ENCODE results near the gene DNAAF5. TPM values are rescaled to one million over a fixed set of nuclear protein-coding genes. Genes with fewer than 3 reads are reported as not detected.
A peak's percentile ranks its signal among the peaks of the same experiment; 100 is the strongest.

DNAAF5 gene
- polyA plus RNA-seq, 1 of the 3 experiments (the other 2 are of a cell fraction) = 58.5 TPM

DNA sequence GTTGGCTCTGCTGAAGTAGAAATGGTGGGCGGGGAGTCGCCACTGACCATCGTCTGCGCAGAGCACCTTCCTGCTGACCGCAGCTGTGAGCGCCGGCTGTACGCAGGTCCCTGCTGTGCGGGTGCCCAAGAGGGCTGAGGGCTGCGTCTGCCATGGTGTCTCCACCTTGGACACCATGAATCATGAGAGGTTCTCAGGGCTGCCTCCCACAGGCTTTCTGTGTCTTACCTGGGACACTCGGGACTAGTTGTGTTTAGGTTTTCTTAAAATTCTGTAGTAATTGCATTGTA lies 45.5 kb downstream of the DNAAF5 start:
- Histone ChIP-seq H3K4me3 (ENCODE audit: low read depth in 2 of 2, low read length in 1 of 2) (no peak overlapping the region), H3F3A (replicated peaks; ENCODE audit: insufficient read depth) (peaks cover 26% of the 10 kb centered on the region), H2AFZ (ENCODE audit: low read depth) (no peak overlapping the region), H3K79me2 (ENCODE audit: insufficient read depth) (0 out of 2 replicates have a peak, but pooled peaks cover 8% of the 10 kb centered on the region), H4K20me1 (ENCODE audit: insufficient read depth) (no peaks in the 10 kb centered on the region), H3K9me2 (no peaks in the 10 kb centered on the region), H3K27me3 (ENCODE audit: insufficient read depth) (no peaks in the 10 kb centered on the region), H3K36me3 (replicated peaks in 1 of 2; ENCODE audit: control insufficient read depth in 1 of 2, insufficient read depth in 2 of 2, low read length in 1 of 2) (peaks cover 19 to 37% of the 10 kb centered on the region in 2 experiments), H3K27ac (ENCODE audit: low read depth in 2 of 2, low read length in 1 of 2) (peak overlapping the region in 1 of 2 experiments; percentile 88; a peak in 3 of 4 replicates), H3K4me2 (no peak overlapping the region), H3K9ac (no peak overlapping the region), H3K9me3 (no peaks in the 10 kb centered on the region), H3K4me1 (ENCODE audit: control insufficient read depth in 1 of 2, insufficient read depth in 2 of 2, low read depth in 1 of 2, low read length in 1 of 2) (peaks cover 27 to 44% of the 10 kb centered on the region in 2 experiments)
- ChIA-PET CTCF (interaction anchor here (0.5 to 7.6 kb wide), 6 partner anchors 9 to 450 kb away, joined by 3 to 67 read pairs (median 20); no protein-coding TSS in a partner anchor), POLR2A (interaction anchor here (1.2 to 1.6 kb wide), 2 partner anchors 40 to 106 kb away, joined by 3 to 4 read pairs; no protein-coding TSS in a partner anchor)
- DNase-seq = no peak
- TF ChIP-seq MXI1 (IDR thresholded peaks at IDR 0.05; ENCODE audit: low read depth, low read length) (no peak), JUND (IDR thresholded peaks at IDR 0.05) (no peak), NFIC (IDR thresholded peaks at IDR 0.05; ENCODE audit: borderline replicate concordance) (no peak), EZH2phosphoT487 (IDR thresholded peaks at IDR 0.05; ENCODE audit: borderline replicate concordance, low read depth) (no peak), FOXM1 (IDR thresholded peaks at IDR 0.05; ENCODE audit: low read depth) (no peak)
- TF ChIP-seq, protein P1, sequence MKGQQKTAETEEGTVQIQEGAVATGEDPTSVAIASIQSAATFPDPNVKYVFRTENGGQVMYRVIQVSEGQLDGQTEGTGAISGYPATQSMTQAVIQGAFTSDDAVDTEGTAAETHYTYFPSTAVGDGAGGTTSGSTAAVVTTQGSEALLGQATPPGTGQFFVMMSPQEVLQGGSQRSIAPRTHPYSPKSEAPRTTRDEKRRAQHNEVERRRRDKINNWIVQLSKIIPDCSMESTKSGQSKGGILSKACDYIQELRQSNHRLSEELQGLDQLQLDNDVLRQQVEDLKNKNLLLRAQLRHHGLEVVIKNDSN (IDR thresholded peaks at IDR 0.05; ENCODE audit: borderline replicate concordance, low read depth) = no peak
- WGBS (ENCODE audit: low lambda C conversion rate) = 95% methylated on average over 11 of the region's 11 CpGs

DNA sequence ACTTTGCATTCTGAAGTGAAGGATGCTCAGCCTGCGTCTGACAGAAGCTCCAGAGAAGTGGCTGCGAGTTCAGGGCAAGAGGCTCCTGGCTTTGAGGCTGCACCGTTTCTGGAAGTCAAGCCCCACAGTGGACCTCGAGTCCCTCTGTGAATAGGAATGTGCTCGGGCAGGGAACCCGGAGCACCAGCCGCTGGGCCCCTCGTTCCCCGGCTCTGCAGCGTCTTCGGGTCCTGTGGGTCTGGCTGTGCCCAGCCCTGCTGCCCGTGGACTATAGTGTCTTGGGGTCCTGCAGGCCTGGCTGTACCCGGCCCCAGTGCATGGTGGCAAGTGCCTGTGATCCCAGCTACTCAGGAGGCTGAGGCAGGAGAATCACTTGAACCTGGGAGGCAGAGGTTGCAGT lies 45.9 kb downstream of the DNAAF5 start:
- H3K4me3 ChIP-seq (ENCODE audit: low read depth in 2 of 2, low read length in 1 of 2) = no peak overlapping the region
- 98% methylated on average over 6 of the region's 13 CpGs for WGBS (ENCODE audit: low lambda C conversion rate)
- H3K9ac ChIP-seq = no peak overlapping the region
- POLR2A ChIA-PET = interaction anchor here (1.2 kb wide), 1 partner anchor 106 kb away, joined by 3 read pairs; no protein-coding TSS in a partner anchor
- no peaks in the 10 kb centered on the region for H3K27me3 ChIP-seq (ENCODE audit: insufficient read depth)
- H3K4me1 ChIP-seq (ENCODE audit: control insufficient read depth in 1 of 2, insufficient read depth in 2 of 2, low read depth in 1 of 2, low read length in 1 of 2) = peaks cover 30 to 44% of the 10 kb centered on the region in 2 experiments
- TF ChIP-seq RFX5 (IDR thresholded peaks at IDR 0.05; ENCODE audit: low read length) = no peak
- TF ChIP-seq SMC3 (IDR thresholded peaks at IDR 0.05; ENCODE audit: low read depth, low read length) = no peak
- TF ChIP-seq EP300 (IDR thresholded peaks at IDR 0.05; ENCODE audit: borderline replicate concordance in 1 of 2, low read depth in 1 of 2, low read length in 1 of 2) = no peak
- TF ChIP-seq, protein P2, sequence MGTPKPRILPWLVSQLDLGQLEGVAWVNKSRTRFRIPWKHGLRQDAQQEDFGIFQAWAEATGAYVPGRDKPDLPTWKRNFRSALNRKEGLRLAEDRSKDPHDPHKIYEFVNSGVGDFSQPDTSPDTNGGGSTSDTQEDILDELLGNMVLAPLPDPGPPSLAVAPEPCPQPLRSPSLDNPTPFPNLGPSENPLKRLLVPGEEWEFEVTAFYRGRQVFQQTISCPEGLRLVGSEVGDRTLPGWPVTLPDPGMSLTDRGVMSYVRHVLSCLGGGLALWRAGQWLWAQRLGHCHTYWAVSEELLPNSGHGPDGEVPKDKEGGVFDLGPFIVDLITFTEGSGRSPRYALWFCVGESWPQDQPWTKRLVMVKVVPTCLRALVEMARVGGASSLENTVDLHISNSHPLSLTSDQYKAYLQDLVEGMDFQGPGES (IDR thresholded peaks at IDR 0.05; ENCODE audit: low read depth, low read length) = no peak
- TF ChIP-seq, protein P1 (IDR thresholded peaks at IDR 0.05; ENCODE audit: borderline replicate concordance, low read depth) = no peak
- TF ChIP-seq RXRA (IDR thresholded peaks at IDR 0.05; ENCODE audit: borderline replicate concordance, low read depth) = no peak
- TF ChIP-seq CHD2 (IDR thresholded peaks at IDR 0.05; ENCODE audit: low read length, partially characterized antibody) = no peak
- no peak for TF ChIP-seq TAF1 (IDR thresholded peaks at IDR 0.05; ENCODE audit: borderline replicate concordance, low read depth, low read length)
- H3K79me2 ChIP-seq (ENCODE audit: insufficient read depth) = 0 out of 2 replicates have a peak, but pooled peaks cover 8% of the 10 kb centered on the region
- H3K9me2 ChIP-seq = no peaks in the 10 kb centered on the region
- no peak overlapping the region for H2AFZ ChIP-seq (ENCODE audit: low read depth)
- no peaks in the 10 kb centered on the region for H4K20me1 ChIP-seq (ENCODE audit: insufficient read depth)
- H3K27ac ChIP-seq (ENCODE audit: low read depth in 2 of 2, low read length in 1 of 2) = peak overlapping the region in 1 of 2 experiments; percentile 88; a peak in 1 of 4 replicates
- peaks cover 22% of the 10 kb centered on the region for H3F3A ChIP-seq (replicated peaks; ENCODE audit: insufficient read depth)
- DNase-seq = no peak
- H3K36me3 ChIP-seq (replicated peaks in 1 of 2; ENCODE audit: control insufficient read depth in 1 of 2, insufficient read depth in 2 of 2, low read length in 1 of 2) = peaks cover 19 to 37% of the 10 kb centered on the region in 2 experiments
- H3K9me3 ChIP-seq = no peaks in the 10 kb centered on the region
- CTCF ChIA-PET = interaction anchor here (0.6 to 7.6 kb wide), 7 partner anchors 16 to 454 kb away, joined by 3 to 67 read pairs (median 19); no protein-coding TSS in a partner anchor
- H3K4me2 ChIP-seq = no peak overlapping the region
